Measurements from ENCODE around the gene ATP5ME.
A peak's percentile ranks its signal among the peaks of the same experiment; 100 is the strongest.
"Not testable (repeated sequence)": the region's sequence is repeated elsewhere in the genome, so short reads cannot be mapped to it uniquely, and the experiment has no call there.

ATP5ME gene

GRCh38 chr4:649293-649625, 24.8 kb downstream of the ATP5ME start:
- peaks cover 44% of the 10 kb centered on the region for H3K4me1 Mint-ChIP-seq
- H3K4me3 Mint-ChIP-seq: no peak overlapping the region
- no peak for TF ChIP-seq CTCF (IDR thresholded peaks at IDR 0.05)
- no peak for DNase-seq
- no peaks in the 10 kb centered on the region for H3K36me3 Mint-ChIP-seq (ENCODE audit: low read depth)
- H3K9me3 Mint-ChIP-seq: peaks cover 10% of the 10 kb centered on the region
- H3K27ac Mint-ChIP-seq: peak overlapping the region; percentile 29
- peaks cover 9% of the 10 kb centered on the region for H3K27me3 Mint-ChIP-seq (ENCODE audit: low read depth, poor library complexity)

GRCh38 chr4:648579-649292, 25.3 kb downstream of the ATP5ME start:
- DNase-seq: peak; percentile 55
- H3K27ac Mint-ChIP-seq: peak overlapping the region; percentile 82

GRCh38 chr4:647481-647880, 26.6 kb downstream of the ATP5ME start:
- H3K4me1 Mint-ChIP-seq: peaks cover 44% of the 10 kb centered on the region
- H3K27me3 Mint-ChIP-seq (ENCODE audit: low read depth, poor library complexity): peaks cover 9% of the 10 kb centered on the region
- H3K27ac Mint-ChIP-seq: peak overlapping the region; percentile 57
- no peaks in the 10 kb centered on the region for H3K36me3 Mint-ChIP-seq (ENCODE audit: low read depth)
- TF ChIP-seq CTCF (IDR thresholded peaks at IDR 0.05): no peak
- H3K4me3 Mint-ChIP-seq: no peak overlapping the region
- peaks cover 25% of the 10 kb centered on the region for H3K9me3 Mint-ChIP-seq
- no peak for DNase-seq

More at GRCh38 chr4:648579-649292, 25.3 kb downstream of the ATP5ME start:
- H3K4me3 Mint-ChIP-seq: peak overlapping the region; percentile 68
- H3K4me1 Mint-ChIP-seq: peaks cover 44% of the 10 kb centered on the region
- no peak for TF ChIP-seq CTCF (IDR thresholded peaks at IDR 0.05)
- peaks cover 9% of the 10 kb centered on the region for H3K27me3 Mint-ChIP-seq (ENCODE audit: low read depth, poor library complexity)
- no peaks in the 10 kb centered on the region for H3K36me3 Mint-ChIP-seq (ENCODE audit: low read depth)
- peaks cover 15% of the 10 kb centered on the region for H3K9me3 Mint-ChIP-seq

GRCh38 chr4:646460-646859, 27.6 kb downstream of the ATP5ME start:
- H3K4me1 Mint-ChIP-seq: peaks cover 34% of the 10 kb centered on the region
- H3K27me3 Mint-ChIP-seq (ENCODE audit: low read depth, poor library complexity): peaks cover 4% of the 10 kb centered on the region
- no peak overlapping the region for H3K27ac Mint-ChIP-seq
- H3K4me3 Mint-ChIP-seq: no peak overlapping the region
- no peak for DNase-seq
- no peak for TF ChIP-seq CTCF (IDR thresholded peaks at IDR 0.05)
- H3K36me3 Mint-ChIP-seq (ENCODE audit: low read depth): no peaks in the 10 kb centered on the region
- peaks cover 25% of the 10 kb centered on the region for H3K9me3 Mint-ChIP-seq

GRCh38 chr4:642366-642765, 31.7 kb downstream of the ATP5ME start:
- H3K4me3 Mint-ChIP-seq; H3K27ac Mint-ChIP-seq; DNase-seq; H3K36me3 Mint-ChIP-seq (ENCODE audit: low read depth): not testable (repeated sequence)
- peaks cover 16% of the 10 kb centered on the region for H3K4me1 Mint-ChIP-seq
- peaks cover 12% of the 10 kb centered on the region for H3K27me3 Mint-ChIP-seq (ENCODE audit: low read depth, poor library complexity)
- peaks cover 36% of the 10 kb centered on the region for H3K9me3 Mint-ChIP-seq

- peaks cover 17% of the 10 kb centered on the region for H3K27me3 Mint-ChIP-seq (ENCODE audit: low read depth, poor library complexity)
- peak overlapping the region; percentile 42 for H3K4me3 Mint-ChIP-seq
- H3K27ac Mint-ChIP-seq: peak overlapping the region; percentile 90
- no peak for DNase-seq
- H3K9me3 Mint-ChIP-seq: peaks cover 14% of the 10 kb centered on the region
- H3K4me1 Mint-ChIP-seq: peaks cover 16% of the 10 kb centered on the region
- no peaks in the 10 kb centered on the region for H3K36me3 Mint-ChIP-seq (ENCODE audit: low read depth)
- no peak for TF ChIP-seq CTCF (IDR thresholded peaks at IDR 0.05)
Observed at GRCh38 chr4:637536-638280, 36.4 kb downstream of the ATP5ME start.

Data from nephron progenitor cell (in vitro differentiated cells).